GM23338 (cell line): ENCODE results near the gene TRAF3IP3. TPM values are rescaled to one million over a fixed set of nuclear protein-coding genes. Genes with fewer than 3 reads are reported as not detected.

Experiments used
- ATAC-seq: fragments of 200-7000 bp; cut with Tn5 transposase; 3 replicates; pipeline ENCODE4 v1.9.1; 2020
- DNase-seq: peaks from one replicate; pipeline ENCODE4 v3.0.0-alpha.2; 2015; ENCODE audit warnings: low spot score
- H2AFZ ChIP-seq: fragments of 200-600 bp; sonication (generic); 2 replicates; pipeline ENCODE4 v1.8.0; 2016; ENCODE audit warnings: antibody characterized with exemption, mild to moderate bottlenecking, moderate library complexity
- H3F3A ChIP-seq: fragments of 200-600 bp; sonication (generic); replicated peaks from 2 replicates; pipeline ENCODE4 v1.8.0; 2017; ENCODE audit warnings: antibody characterized with exemption, mixed run types, low read depth
- H3K27ac ChIP-seq: fragments of 200-600 bp; sonication (generic); 2 replicates; pipeline ENCODE4 v1.6.1; 2016; ENCODE audit warnings: low read depth
- H3K27me3 ChIP-seq: fragments of 200-600 bp; sonication (generic); 2 replicates; pipeline ENCODE4 v1.8.0; 2016; ENCODE audit warnings: mild to moderate bottlenecking, mixed run types, moderate library complexity; ENCODE audit not compliant: insufficient read depth
- H3K36me3 ChIP-seq: fragments of 200-600 bp; sonication (generic); 2 replicates; pipeline ENCODE4 v1.8.0; 2016; ENCODE audit warnings: mild to moderate bottlenecking; ENCODE audit not compliant: insufficient read depth
- H3K4me1 ChIP-seq: fragments of 200-600 bp; sonication (generic); 2 replicates; pipeline ENCODE4 v1.8.0; 2016; ENCODE audit warnings: mild to moderate bottlenecking, moderate library complexity; ENCODE audit not compliant: insufficient read depth
- H3K4me2 ChIP-seq: fragments of 200-600 bp; sonication (generic); 2 replicates; pipeline ENCODE4 v1.7.1; 2017; ENCODE audit warnings: mixed run types
- H3K4me3 ChIP-seq: fragments of 200-600 bp; sonication (generic); 2 replicates; pipeline ENCODE4 v1.6.1; 2016; ENCODE audit warnings: mixed run types
- H3K79me2 ChIP-seq: fragments of 200-600 bp; sonication (generic); replicated peaks from 2 replicates; pipeline ENCODE4 v1.8.0; 2017; ENCODE audit warnings: mild to moderate bottlenecking; ENCODE audit not compliant: insufficient read depth
- H3K9me2 ChIP-seq: fragments of 200-600 bp; sonication (generic); 2 replicates; pipeline ENCODE4 v1.8.0; 2017; ENCODE audit not compliant: insufficient read depth
- H4K20me1 ChIP-seq: fragments of 200-600 bp; sonication (generic); replicated peaks from 2 replicates; pipeline ENCODE4 v1.8.0; 2017; ENCODE audit warnings: mild to moderate bottlenecking; ENCODE audit not compliant: insufficient read depth
- H3K27ac Mint-ChIP-seq: 2 replicates; pipeline ENCODE4 v1.8.0; 2020; ENCODE audit warnings: inconsistent platforms, mild to moderate bottlenecking, moderate library complexity, mixed read lengths
- H3K27me3 Mint-ChIP-seq: 3 replicates; pipeline ENCODE4 v1.8.0; 2022; ENCODE audit warnings: low read depth, mild to moderate bottlenecking, moderate library complexity, mixed read lengths, inconsistent platforms; ENCODE audit not compliant: insufficient read depth, poor library complexity
- H3K36me3 Mint-ChIP-seq: 3 replicates; pipeline ENCODE4 v1.8.0; 2021; ENCODE audit warnings: low read depth, mild to moderate bottlenecking, inconsistent platforms, moderate library complexity, mixed read lengths
- H3K4me1 Mint-ChIP-seq: 3 replicates; pipeline ENCODE4 v1.8.0; 2020; ENCODE audit warnings: mild to moderate bottlenecking, inconsistent platforms, mixed read lengths
- H3K4me3 Mint-ChIP-seq: 3 replicates; pipeline ENCODE4 v1.8.0; 2021; ENCODE audit warnings: moderate library complexity, mild to moderate bottlenecking, inconsistent platforms, mixed read lengths
- H3K9me3 Mint-ChIP-seq: 3 replicates; pipeline ENCODE4 v1.8.0; 2020; ENCODE audit warnings: moderate library complexity, mild to moderate bottlenecking, inconsistent platforms, mixed read lengths
- CREB1 ChIP-seq: fragments of 250-450 bp; sonication (Bioruptor Pico); IDR thresholded peaks from 2 replicates; pipeline ENCODE4 v1.5.0; 2020; ENCODE audit warnings: low read depth, mild to moderate bottlenecking, moderate library complexity
- CTCF ChIP-seq, 2 experiments: fragments of 200-600 bp in 1 of 2; sonication (generic) in 1 of 2; conservative IDR thresholded peaks; 2 replicates each; pipeline versions ENCODE4 v1.5.1 to v1.6.1; 2016 to 2017; ENCODE audit warnings: antibody characterized with exemption in 2 of 2, low read depth in 2 of 2, mild to moderate bottlenecking in 2 of 2, moderate library complexity in 1 of 2
- EZH2 ChIP-seq: fragments of 200-600 bp; sonication (generic); IDR thresholded peaks from one replicate; pipeline ENCODE4 v1.8.0; 2017; ENCODE audit warnings: antibody characterized with exemption, mild to moderate bottlenecking, low read depth; ENCODE audit not compliant: unreplicated experiment
- EZH2phosphoT487 ChIP-seq: fragments of 200-600 bp; sonication (generic); IDR thresholded peaks from one replicate; pipeline ENCODE4 v1.8.1; 2018; ENCODE audit warnings: antibody characterized with exemption; ENCODE audit not compliant: unreplicated experiment
- JUNB ChIP-seq: IDR thresholded peaks from one replicate; pipeline ENCODE4 v1.6.1; 2016; ENCODE audit warnings: antibody characterized with exemption; ENCODE audit not compliant: unreplicated experiment
- POLR2AphosphoS5 ChIP-seq: IDR thresholded peaks from 2 replicates; pipeline ENCODE4 v1.6.1; 2016; ENCODE audit warnings: antibody characterized with exemption, low read depth
- REST ChIP-seq: IDR thresholded peaks from one replicate; pipeline ENCODE4 v1.6.1; 2018; ENCODE audit warnings: antibody characterized with exemption; ENCODE audit not compliant: unreplicated experiment
- STAT1 ChIP-seq: IDR thresholded peaks from one replicate; pipeline ENCODE4 v1.6.1; 2016; ENCODE audit warnings: antibody characterized with exemption; ENCODE audit not compliant: unreplicated experiment
- ZNF331 ChIP-seq: fragments of 250-450 bp; sonication (Bioruptor Pico); IDR thresholded peaks from 2 replicates; pipeline ENCODE4 v1.5.0; 2020; ENCODE audit warnings: low read depth, mild to moderate bottlenecking, moderate library complexity
- polyA plus RNA-seq: library from polyadenylated mRNA; unstranded; fragments of >200 nt; fragmentation: Nextera tagmentation; extraction: Ambion mirVana; gene quantifications from 2 replicates; pipeline ENCODE4 v1.2.1, GENCODE V29; 2016
- total RNA-seq: library from RNA; depleted of rRNA; stranded (reverse); fragments of >200 nt; shearing (Covaris generic); gene quantifications from 2 replicates; pipeline ENCODE4 v1.2.3, GENCODE V29; 2014

The TRAF3IP3 gene
- total and polyA plus RNA-seq, 2 experiments from 2014 or later, result not detected

- no peaks in the 10 kb centered on the region for H3K9me2 ChIP-seq
- no peak overlapping the region for H2AFZ ChIP-seq
- no peak overlapping the region for H3K4me3 ChIP-seq
- no peaks in the 10 kb centered on the region for H3K79me2 ChIP-seq
- H4K20me1 ChIP-seq, result no peaks in the 10 kb centered on the region
- no peaks in the 10 kb centered on the region for H3K27me3 Mint-ChIP-seq
- no peaks in the 10 kb centered on the region for H3F3A ChIP-seq
- ATAC-seq, result no peak
- no peaks in the 10 kb centered on the region for H3K36me3 Mint-ChIP-seq
- H3K4me3 Mint-ChIP-seq, result no peak overlapping the region
- H3K27ac Mint-ChIP-seq, result no peak overlapping the region
- no peak for TF ChIP-seq JUNB
- TF ChIP-seq CREB1 (CRISPR knock-in tag), result no peak
- TF ChIP-seq STAT1, result no peak
- no peaks in the 10 kb centered on the region for H3K4me1 Mint-ChIP-seq
- H3K9me3 Mint-ChIP-seq, result no peaks in the 10 kb centered on the region
- H3K27ac ChIP-seq, result no peak overlapping the region
- no peaks in the 10 kb centered on the region for H3K27me3 ChIP-seq
- no peak for DNase-seq
- no peak overlapping the region for H3K4me2 ChIP-seq
- no peaks in the 10 kb centered on the region for H3K36me3 ChIP-seq
- H3K4me1 ChIP-seq, result no peaks in the 10 kb centered on the region
Measured at GRCh38 chr1:209717818-209718217, 38.0 kb upstream of the TRAF3IP3 start.

GRCh38 chr1:209720326-209720725, 35.5 kb upstream of the TRAF3IP3 start:
- no peaks in the 10 kb centered on the region for H3K27me3 ChIP-seq
- DNase-seq (no peak), ATAC-seq (no peak)
- no peaks in the 10 kb centered on the region for H4K20me1 ChIP-seq
- Mint-ChIP-seq H3K27ac (no peak overlapping the region), H3K36me3 (no peaks in the 10 kb centered on the region), H3K4me3 (no peak overlapping the region), H3K4me1 (no peaks in the 10 kb centered on the region), H3K27me3 (no peaks in the 10 kb centered on the region), H3K9me3 (no peaks in the 10 kb centered on the region)
- no peaks in the 10 kb centered on the region for H3K79me2 ChIP-seq
- H3F3A ChIP-seq, result no peaks in the 10 kb centered on the region
- peaks cover 6% of the 10 kb centered on the region; the same call in 1 of the 2 replicates for H3K9me2 ChIP-seq
- H3K4me1 ChIP-seq, result no peaks in the 10 kb centered on the region
- H3K27ac ChIP-seq, result no peak overlapping the region
- no peak overlapping the region for H2AFZ ChIP-seq
- TF ChIP-seq CTCF (conservative IDR thresholded peaks at IDR 0.05; ENCODE audit: low read depth in 2 of 2) (no peak), CREB1 (CRISPR knock-in tag) (no peak), EZH2 (no peak), STAT1 (no peak), POLR2AphosphoS5 (no peak), EZH2phosphoT487 (no peak), ZNF331 (no peak), JUNB (no peak), REST (no peak)
- H3K4me2 ChIP-seq, result no peak overlapping the region
- no peaks in the 10 kb centered on the region for H3K36me3 ChIP-seq
- H3K4me3 ChIP-seq, result no peak overlapping the region
